Measurements from ENCODE around the gene DNAH17. TPM values are rescaled to one million over a fixed set of nuclear protein-coding genes. Genes with fewer than 3 reads are reported as not detected.

DNAH17 gene
- total RNA-seq, 4 donors from 2014 or later = under 0.01 TPM; not detected in 3

DNA sequence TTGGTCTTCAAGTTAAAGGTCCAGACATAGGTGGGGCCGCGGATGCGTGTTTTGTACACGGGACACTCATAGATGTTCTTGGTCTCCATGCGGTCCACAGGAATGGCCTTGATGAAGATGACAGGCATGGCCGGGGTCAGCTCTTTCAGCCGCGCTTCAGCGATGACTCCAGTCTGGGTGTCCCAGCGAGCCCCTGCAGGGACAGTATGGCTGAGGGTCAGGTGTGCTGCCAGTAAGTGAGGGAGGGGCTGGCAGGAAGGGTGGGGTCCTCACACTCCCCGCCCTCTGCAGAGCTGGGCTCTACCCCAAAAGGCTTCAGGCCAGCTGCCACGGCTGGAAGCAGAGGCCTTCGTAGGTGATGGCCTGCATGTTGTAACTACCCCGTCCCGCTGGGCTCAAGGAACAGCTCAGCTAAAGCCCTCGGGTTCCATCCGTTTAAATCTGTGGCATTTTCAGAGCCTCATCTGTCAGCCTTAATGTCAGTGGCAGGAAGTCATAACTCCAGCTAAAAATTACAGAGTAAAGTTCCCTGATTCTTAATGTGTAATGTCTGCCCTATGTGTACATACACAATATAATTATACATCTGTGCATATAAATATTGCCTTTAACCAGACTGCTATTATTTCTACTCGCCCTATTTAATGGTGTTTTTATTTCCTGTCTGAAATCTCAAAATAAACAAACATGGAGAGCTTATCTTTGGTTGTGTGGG is 153.1 kb downstream of the DNAH17 start:
- DNase-seq = no peak
- Histone ChIP-seq H3K27ac (no peak overlapping the region), H3K36me3 (peaks cover 0 to 25% (median 9%) of the 10 kb centered on the region in 4 donors), H3K9me3 (no peaks in the 10 kb centered on the region), H3K27me3 (no peaks in the 10 kb centered on the region), H3K4me1 (peaks cover 0 to 22% (median 2%) of the 10 kb centered on the region in 4 donors), H3K4me3 (no peak overlapping the region)
- in situ Hi-C loops (cut with MboI; ENCODE audit: low pct_ligation_motif_present in 1 of 4, low pct_unique_long_range_greater_than_20kb in 1 of 4, low sequenced_read_pairs in 3 of 4) (loop anchor here (5.0 to 10.0 kb wide), 2 partner anchors 62 to 129 kb away; partner anchors contain the start of gene SOCS3 (in 3 of the 4)), intact Hi-C loops (cut with DNase I; ENCODE audit: low total_unique reads) (loop anchor here (2.0 kb wide), 1 partner anchor 135 kb away; no protein-coding TSS in a partner anchor)
- TF ChIP-seq EP300 (IDR thresholded peaks at IDR 0.05; ENCODE audit: low read depth) = no peak
- TF ChIP-seq POLR2AphosphoS5 (IDR thresholded peaks at IDR 0.05) = no peak
- TF ChIP-seq, protein P1, sequence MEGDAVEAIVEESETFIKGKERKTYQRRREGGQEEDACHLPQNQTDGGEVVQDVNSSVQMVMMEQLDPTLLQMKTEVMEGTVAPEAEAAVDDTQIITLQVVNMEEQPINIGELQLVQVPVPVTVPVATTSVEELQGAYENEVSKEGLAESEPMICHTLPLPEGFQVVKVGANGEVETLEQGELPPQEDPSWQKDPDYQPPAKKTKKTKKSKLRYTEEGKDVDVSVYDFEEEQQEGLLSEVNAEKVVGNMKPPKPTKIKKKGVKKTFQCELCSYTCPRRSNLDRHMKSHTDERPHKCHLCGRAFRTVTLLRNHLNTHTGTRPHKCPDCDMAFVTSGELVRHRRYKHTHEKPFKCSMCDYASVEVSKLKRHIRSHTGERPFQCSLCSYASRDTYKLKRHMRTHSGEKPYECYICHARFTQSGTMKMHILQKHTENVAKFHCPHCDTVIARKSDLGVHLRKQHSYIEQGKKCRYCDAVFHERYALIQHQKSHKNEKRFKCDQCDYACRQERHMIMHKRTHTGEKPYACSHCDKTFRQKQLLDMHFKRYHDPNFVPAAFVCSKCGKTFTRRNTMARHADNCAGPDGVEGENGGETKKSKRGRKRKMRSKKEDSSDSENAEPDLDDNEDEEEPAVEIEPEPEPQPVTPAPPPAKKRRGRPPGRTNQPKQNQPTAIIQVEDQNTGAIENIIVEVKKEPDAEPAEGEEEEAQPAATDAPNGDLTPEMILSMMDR (IDR thresholded peaks at IDR 0.05) = no peak
- 50 to 84% methylated on average over 1 to 18 of the region's 18 CpGs for WGBS, 2 donors (ENCODE audit: low coverage in 1 of 2)

DNA sequence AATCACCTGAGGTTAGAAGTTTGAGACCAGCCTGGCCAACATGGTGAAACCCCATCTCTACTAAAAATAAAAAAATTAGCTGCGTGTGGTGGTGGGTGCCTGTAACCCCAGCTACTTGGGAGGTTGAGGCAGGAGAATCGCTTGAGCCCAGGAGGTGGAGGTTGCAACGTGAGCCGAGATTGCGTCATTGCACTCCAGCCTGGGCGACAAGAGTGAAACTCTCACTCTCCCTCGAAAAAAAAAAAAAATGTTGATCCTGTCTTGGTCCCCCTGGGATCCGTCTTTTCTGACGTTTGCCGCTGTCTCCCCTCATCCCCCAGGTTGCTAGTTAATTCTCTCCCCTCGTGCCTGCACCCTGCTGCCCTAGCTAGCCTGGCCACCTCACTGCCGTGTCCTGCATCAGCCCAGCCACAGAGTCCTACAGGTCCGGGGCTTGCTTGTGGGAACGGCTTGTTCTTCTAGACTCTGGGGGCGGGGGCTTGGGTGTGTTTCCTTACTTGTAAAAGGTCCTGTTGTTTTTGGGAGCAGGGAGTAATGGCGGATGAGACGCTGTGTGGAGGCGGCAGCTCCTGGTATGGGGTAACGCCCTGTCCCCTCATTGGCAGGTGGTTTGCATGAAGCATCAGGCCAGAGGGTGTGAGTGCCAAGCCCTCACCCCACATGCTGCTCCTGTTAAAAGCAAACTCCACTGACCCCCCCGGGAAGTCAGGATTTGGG is 154.2 kb downstream of the DNAH17 start:
- in situ Hi-C loops (cut with MboI; ENCODE audit: low pct_ligation_motif_present in 1 of 4, low pct_unique_long_range_greater_than_20kb in 1 of 4, low sequenced_read_pairs in 3 of 4) (loop anchor here (5.0 to 10.0 kb wide), 2 partner anchors 61 to 128 kb away; partner anchors contain the start of gene SOCS3 (in 3 of the 4)), intact Hi-C loops (cut with DNase I; ENCODE audit: low total_unique reads) (loop anchor here (1.0 kb wide), 1 partner anchor 61 kb away; no protein-coding TSS in a partner anchor)
- Histone ChIP-seq H3K27me3 (no peaks in the 10 kb centered on the region), H3K27ac (no peak overlapping the region), H3K9me3 (no peaks in the 10 kb centered on the region), H3K36me3 (peaks cover 0 to 25% (median 9%) of the 10 kb centered on the region in 4 donors), H3K4me3 (no peak overlapping the region), H3K4me1 (peaks cover 0 to 19% (median 2%) of the 10 kb centered on the region in 4 donors)
- 89% methylated on average over 20 of the region's 20 CpGs; no CpG with 5 or more reads in 1 of the 2 donors for WGBS, 2 donors (ENCODE audit: low coverage in 1 of 2)
- TF ChIP-seq POLR2AphosphoS5 (IDR thresholded peaks at IDR 0.05) = no peak
- TF ChIP-seq POLR2A (IDR thresholded peaks at IDR 0.05) = no peak
- no peak for TF ChIP-seq EP300 (IDR thresholded peaks at IDR 0.05; ENCODE audit: low read depth)
- no peak for DNase-seq

DNA sequence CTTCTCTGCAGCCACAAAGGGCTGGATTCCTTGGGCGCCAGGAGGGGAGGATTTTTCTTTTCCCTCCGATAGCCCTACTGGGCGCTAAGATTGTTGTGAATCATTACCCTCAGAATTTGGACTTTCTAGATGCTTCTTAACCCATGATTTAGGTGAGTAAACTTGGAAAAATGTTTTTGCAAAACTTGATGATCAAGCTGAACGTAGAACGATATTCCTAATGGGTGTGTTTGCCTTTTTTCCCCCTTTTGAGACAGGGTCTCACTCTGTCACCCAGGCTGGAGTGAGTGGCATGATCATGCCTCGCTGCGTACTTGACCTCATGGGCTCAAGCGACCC is 155.0 kb downstream of the DNAH17 start:
- Histone ChIP-seq H3K4me3 (no peak overlapping the region), H3K27ac (no peak overlapping the region), H3K36me3 (peaks cover 0 to 24% (median 9%) of the 10 kb centered on the region in 4 donors), H3K27me3 (no peaks in the 10 kb centered on the region), H3K9me3 (no peaks in the 10 kb centered on the region), H3K4me1 (peaks cover 2 to 24% (median 6%) of the 10 kb centered on the region in 4 donors)
- WGBS, 2 donors (ENCODE audit: low coverage in 1 of 2) = 75% methylated on average over 8 of the region's 8 CpGs
- TF ChIP-seq EP300 (IDR thresholded peaks at IDR 0.05; ENCODE audit: low read depth) = no peak
- TF ChIP-seq, protein P1 (IDR thresholded peaks at IDR 0.05) = peak in 3 of 5 experiments; percentile 2 to 43 (median 34)
- no peak for TF ChIP-seq POLR2A (IDR thresholded peaks at IDR 0.05)
- TF ChIP-seq POLR2AphosphoS5 (IDR thresholded peaks at IDR 0.05) = no peak
- intact Hi-C loops (cut with DNase I; ENCODE audit: low total_unique reads) (loop anchor here (1.0 kb wide), 1 partner anchor 60 kb away; no protein-coding TSS in a partner anchor), in situ Hi-C loops (cut with MboI; ENCODE audit: low pct_ligation_motif_present in 1 of 4, low pct_unique_long_range_greater_than_20kb in 1 of 4, low sequenced_read_pairs in 3 of 4) (loop anchor here (5.0 to 10.0 kb wide), 2 partner anchors 60 to 127 kb away; partner anchors contain the start of gene SOCS3 (in 3 of the 4))
- no peak for DNase-seq

DNA sequence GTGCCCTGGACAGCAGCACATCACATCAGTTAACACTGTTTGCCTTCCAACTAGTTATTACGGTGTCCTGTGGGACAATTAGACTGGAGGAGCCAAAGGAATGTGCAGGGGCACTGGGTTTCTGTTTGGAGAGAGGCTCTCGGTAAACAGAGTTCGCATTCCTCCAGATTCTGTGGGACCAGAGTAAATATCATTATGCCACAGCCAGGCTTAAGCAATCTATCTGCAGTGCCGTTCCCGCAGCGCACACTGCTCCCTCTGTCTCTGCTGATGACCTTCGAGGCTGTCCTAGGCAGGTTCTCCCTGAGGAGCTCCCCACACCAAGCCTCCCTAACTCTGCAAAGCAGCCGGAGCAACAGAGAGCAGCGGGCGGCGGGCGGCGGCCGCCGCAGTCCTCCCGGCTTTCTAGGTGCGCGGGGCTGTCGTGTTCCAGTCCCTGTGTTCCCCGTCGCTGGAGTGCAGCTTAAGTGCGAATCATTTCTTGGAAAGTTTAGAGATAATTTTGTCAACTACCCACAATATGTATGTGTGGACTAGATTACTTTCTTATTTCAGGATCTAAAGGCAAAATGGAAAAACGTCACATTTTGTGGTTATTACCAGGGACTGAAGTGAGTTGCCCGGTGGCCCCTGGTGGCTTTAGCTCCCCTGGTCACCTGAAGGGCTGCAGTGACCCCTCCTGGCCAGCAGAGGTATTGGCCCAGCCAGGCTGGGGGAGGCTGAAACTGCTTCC is 155.5 kb downstream of the DNAH17 start:
- no peak for TF ChIP-seq EP300 (IDR thresholded peaks at IDR 0.05; ENCODE audit: low read depth)
- TF ChIP-seq, protein P1 (IDR thresholded peaks at IDR 0.05) = peak; percentile 97 to 99 (median 98)
- peaks cover 0 to 18% (median 8%) of the 10 kb centered on the region in 4 donors for H3K36me3 ChIP-seq
- no peak overlapping the region for H3K4me3 ChIP-seq
- H3K27ac ChIP-seq = peak overlapping the region in 2 of 4 donors; percentile 2 to 9
- in situ Hi-C loops (cut with MboI; ENCODE audit: low pct_ligation_motif_present in 1 of 4, low pct_unique_long_range_greater_than_20kb in 1 of 4, low sequenced_read_pairs in 3 of 4) (loop anchor here (5.0 to 10.0 kb wide), 2 partner anchors 59 to 127 kb away; partner anchors contain the start of gene SOCS3 (in 3 of the 4)), intact Hi-C loops (cut with DNase I; ENCODE audit: low total_unique reads) (loop anchor here (1.0 kb wide), 1 partner anchor 59 kb away; no protein-coding TSS in a partner anchor)
- peak; percentile 84 for DNase-seq
- no peaks in the 10 kb centered on the region for H3K27me3 ChIP-seq
- WGBS, 2 donors (ENCODE audit: low coverage in 1 of 2) = 66 to 77% methylated on average over 6 to 24 of the region's 24 CpGs
- peaks cover 6 to 29% (median 11%) of the 10 kb centered on the region in 4 donors for H3K4me1 ChIP-seq
- no peaks in the 10 kb centered on the region for H3K9me3 ChIP-seq

All from transverse colon (tissue), 4 donors.